Astrocyte (in vitro differentiated cells and primary cell): ENCODE measurements around the gene SCYGR3.

ENCODE experiments used
- CTCF ChIP-seq: IDR thresholded peaks from 2 replicates; pipeline ENCODE4 v1.5.1; 2011; ENCODE audit warnings: low read depth, mild to moderate bottlenecking, inconsistent platforms, low read length, moderate library complexity; ENCODE audit not compliant: insufficient read depth
- EZH2 ChIP-seq: IDR thresholded peaks from 2 replicates; pipeline ENCODE4 v1.6.1; 2012; ENCODE audit warnings: mild to moderate bottlenecking, low read length, inconsistent platforms; ENCODE audit not compliant: insufficient read depth

- TF ChIP-seq CTCF: no peak
- TF ChIP-seq EZH2: no peak
Measured at GRCh38 chr2:227625420-227625819, 10.8 kb upstream of the SCYGR3 start.
